GM23338 (cell line): ENCODE results near the gene CDH8. TPM values are rescaled to one million over a fixed set of nuclear protein-coding genes. Genes with fewer than 3 reads are reported as not detected.

Source experiments
- ATAC-seq: fragments of 200-7000 bp; cut with Tn5 transposase; 3 replicates; pipeline ENCODE4 v1.9.1; 2020
- DNase-seq: peaks from one replicate; pipeline ENCODE4 v3.0.0-alpha.2; 2015; ENCODE audit warnings: low spot score
- H2AFZ ChIP-seq: fragments of 200-600 bp; sonication (generic); 2 replicates; pipeline ENCODE4 v1.8.0; 2016; ENCODE audit warnings: antibody characterized with exemption, mild to moderate bottlenecking, moderate library complexity
- H3F3A ChIP-seq: fragments of 200-600 bp; sonication (generic); replicated peaks from 2 replicates; pipeline ENCODE4 v1.8.0; 2017; ENCODE audit warnings: antibody characterized with exemption, mixed run types, low read depth
- H3K27ac ChIP-seq: fragments of 200-600 bp; sonication (generic); 2 replicates; pipeline ENCODE4 v1.6.1; 2016; ENCODE audit warnings: low read depth
- H3K27me3 ChIP-seq: fragments of 200-600 bp; sonication (generic); 2 replicates; pipeline ENCODE4 v1.8.0; 2016; ENCODE audit warnings: mild to moderate bottlenecking, mixed run types, moderate library complexity; ENCODE audit not compliant: insufficient read depth
- H3K36me3 ChIP-seq: fragments of 200-600 bp; sonication (generic); 2 replicates; pipeline ENCODE4 v1.8.0; 2016; ENCODE audit warnings: mild to moderate bottlenecking; ENCODE audit not compliant: insufficient read depth
- H3K4me1 ChIP-seq: fragments of 200-600 bp; sonication (generic); 2 replicates; pipeline ENCODE4 v1.8.0; 2016; ENCODE audit warnings: mild to moderate bottlenecking, moderate library complexity; ENCODE audit not compliant: insufficient read depth
- H3K4me2 ChIP-seq: fragments of 200-600 bp; sonication (generic); 2 replicates; pipeline ENCODE4 v1.7.1; 2017; ENCODE audit warnings: mixed run types
- H3K4me3 ChIP-seq: fragments of 200-600 bp; sonication (generic); 2 replicates; pipeline ENCODE4 v1.6.1; 2016; ENCODE audit warnings: mixed run types
- H3K79me2 ChIP-seq: fragments of 200-600 bp; sonication (generic); replicated peaks from 2 replicates; pipeline ENCODE4 v1.8.0; 2017; ENCODE audit warnings: mild to moderate bottlenecking; ENCODE audit not compliant: insufficient read depth
- H3K9me2 ChIP-seq: fragments of 200-600 bp; sonication (generic); 2 replicates; pipeline ENCODE4 v1.8.0; 2017; ENCODE audit not compliant: insufficient read depth
- H4K20me1 ChIP-seq: fragments of 200-600 bp; sonication (generic); replicated peaks from 2 replicates; pipeline ENCODE4 v1.8.0; 2017; ENCODE audit warnings: mild to moderate bottlenecking; ENCODE audit not compliant: insufficient read depth
- H3K27ac Mint-ChIP-seq: 2 replicates; pipeline ENCODE4 v1.8.0; 2020; ENCODE audit warnings: inconsistent platforms, mild to moderate bottlenecking, moderate library complexity, mixed read lengths
- H3K27me3 Mint-ChIP-seq: 3 replicates; pipeline ENCODE4 v1.8.0; 2022; ENCODE audit warnings: low read depth, mild to moderate bottlenecking, moderate library complexity, mixed read lengths, inconsistent platforms; ENCODE audit not compliant: insufficient read depth, poor library complexity
- H3K36me3 Mint-ChIP-seq: 3 replicates; pipeline ENCODE4 v1.8.0; 2021; ENCODE audit warnings: low read depth, mild to moderate bottlenecking, inconsistent platforms, moderate library complexity, mixed read lengths
- H3K4me1 Mint-ChIP-seq: 3 replicates; pipeline ENCODE4 v1.8.0; 2020; ENCODE audit warnings: mild to moderate bottlenecking, inconsistent platforms, mixed read lengths
- H3K4me3 Mint-ChIP-seq: 3 replicates; pipeline ENCODE4 v1.8.0; 2021; ENCODE audit warnings: moderate library complexity, mild to moderate bottlenecking, inconsistent platforms, mixed read lengths
- H3K9me3 Mint-ChIP-seq: 3 replicates; pipeline ENCODE4 v1.8.0; 2020; ENCODE audit warnings: moderate library complexity, mild to moderate bottlenecking, inconsistent platforms, mixed read lengths
- CREB1 ChIP-seq: fragments of 250-450 bp; sonication (Bioruptor Pico); IDR thresholded peaks from 2 replicates; pipeline ENCODE4 v1.5.0; 2020; ENCODE audit warnings: low read depth, mild to moderate bottlenecking, moderate library complexity
- EZH2 ChIP-seq: fragments of 200-600 bp; sonication (generic); IDR thresholded peaks from one replicate; pipeline ENCODE4 v1.8.0; 2017; ENCODE audit warnings: antibody characterized with exemption, mild to moderate bottlenecking, low read depth; ENCODE audit not compliant: unreplicated experiment
- EZH2phosphoT487 ChIP-seq: fragments of 200-600 bp; sonication (generic); IDR thresholded peaks from one replicate; pipeline ENCODE4 v1.8.1; 2018; ENCODE audit warnings: antibody characterized with exemption; ENCODE audit not compliant: unreplicated experiment
- JUNB ChIP-seq: IDR thresholded peaks from one replicate; pipeline ENCODE4 v1.6.1; 2016; ENCODE audit warnings: antibody characterized with exemption; ENCODE audit not compliant: unreplicated experiment
- NANOG ChIP-seq: IDR thresholded peaks from 2 replicates; pipeline ENCODE4 v1.6.1; 2016; ENCODE audit warnings: antibody characterized with exemption, borderline replicate concordance
- POLR2AphosphoS5 ChIP-seq: IDR thresholded peaks from 2 replicates; pipeline ENCODE4 v1.6.1; 2016; ENCODE audit warnings: antibody characterized with exemption, low read depth
- STAT1 ChIP-seq: IDR thresholded peaks from one replicate; pipeline ENCODE4 v1.6.1; 2016; ENCODE audit warnings: antibody characterized with exemption; ENCODE audit not compliant: unreplicated experiment
- ZNF114 ChIP-seq: fragments of 250-450 bp; sonication (Bioruptor Pico); IDR thresholded peaks from 2 replicates; pipeline ENCODE4 v1.5.0; 2020; ENCODE audit warnings: mild to moderate bottlenecking, moderate library complexity
- ZNF331 ChIP-seq: fragments of 250-450 bp; sonication (Bioruptor Pico); IDR thresholded peaks from 2 replicates; pipeline ENCODE4 v1.5.0; 2020; ENCODE audit warnings: low read depth, mild to moderate bottlenecking, moderate library complexity
- polyA plus RNA-seq: library from polyadenylated mRNA; unstranded; fragments of >200 nt; fragmentation: Nextera tagmentation; extraction: Ambion mirVana; gene quantifications from 2 replicates; pipeline ENCODE4 v1.2.1, GENCODE V29; 2016
- total RNA-seq: library from RNA; depleted of rRNA; stranded (reverse); fragments of >200 nt; shearing (Covaris generic); gene quantifications from 2 replicates; pipeline ENCODE4 v1.2.3, GENCODE V29; 2014
- TF ChIP-seq, protein P1 (sequence below): IDR thresholded peaks from one replicate; pipeline ENCODE4 v1.6.1; 2018; ENCODE audit warnings: antibody characterized with exemption; ENCODE audit not compliant: unreplicated experiment
- TF ChIP-seq, protein P2 (sequence below): fragments of 250-450 bp; sonication (Bioruptor Pico); IDR thresholded peaks from 2 replicates; pipeline ENCODE4 v1.5.0; 2020; ENCODE audit warnings: mild to moderate bottlenecking, moderate library complexity
- TF ChIP-seq, protein P3 (sequence below): IDR thresholded peaks from 2 replicates; pipeline ENCODE4 v1.6.1; 2016; ENCODE audit warnings: antibody characterized with exemption
- TF ChIP-seq, protein P4 (sequence below), 2 experiments: fragments of 200-600 bp in 1 of 2; sonication (generic) in 1 of 2; conservative IDR thresholded peaks; 2 replicates each; pipeline versions ENCODE4 v1.5.1 to v1.6.1; 2016 to 2017; ENCODE audit warnings: antibody characterized with exemption in 2 of 2, low read depth in 2 of 2, mild to moderate bottlenecking in 2 of 2, moderate library complexity in 1 of 2

Gene CDH8
- total and polyA plus RNA-seq, 2 experiments from 2014 or later: 10.2 to 11.7 TPM

DNA sequence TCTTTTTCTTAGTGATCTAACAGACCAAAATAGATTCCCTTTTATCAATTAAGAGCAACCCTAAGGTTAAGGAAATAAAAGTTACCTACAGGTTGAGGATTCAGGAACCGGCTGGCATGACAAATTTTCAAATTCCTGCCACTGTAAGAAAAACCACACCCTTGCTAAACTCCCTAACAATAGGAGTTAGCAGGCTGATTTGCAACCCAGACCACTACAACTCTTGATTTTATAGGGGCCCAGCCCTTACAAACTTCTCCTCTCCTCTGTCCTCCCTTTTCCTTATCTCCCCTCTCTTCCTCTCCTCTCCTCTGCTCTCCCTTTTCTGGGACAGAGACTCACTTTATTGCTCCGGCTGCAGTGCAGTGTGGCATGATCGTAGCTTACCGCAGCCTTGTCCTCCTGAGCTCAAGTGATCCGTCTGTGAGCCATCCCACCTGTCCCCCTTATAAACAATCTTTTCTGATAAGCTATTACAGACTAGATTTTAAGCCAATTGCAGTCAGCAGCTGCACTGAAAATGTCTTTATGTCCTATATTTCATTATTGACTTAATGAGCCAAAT is 418.9 kb downstream of the CDH8 start:
- ATAC-seq (peak; percentile 73), DNase-seq (peak; percentile 23)
- Mint-ChIP-seq H3K36me3 (no peaks in the 10 kb centered on the region), H3K9me3 (no peaks in the 10 kb centered on the region), H3K27me3 (no peaks in the 10 kb centered on the region), H3K27ac (peak overlapping the region; percentile 74), H3K4me3 (no peak overlapping the region), H3K4me1 (peaks cover 10% of the 10 kb centered on the region)
- H4K20me1 ChIP-seq: no peaks in the 10 kb centered on the region
- no peak overlapping the region for H3K27ac ChIP-seq
- no peaks in the 10 kb centered on the region for H3K27me3 ChIP-seq
- H3K4me3 ChIP-seq: no peak overlapping the region
- TF ChIP-seq ZNF114 (CRISPR knock-in tag) (no peak), NANOG (no peak), EZH2phosphoT487 (no peak), POLR2AphosphoS5 (no peak), ZNF331 (CRISPR knock-in tag) (no peak), JUNB (no peak), EZH2 (no peak), STAT1 (no peak), CREB1 (CRISPR knock-in tag) (no peak)
- TF ChIP-seq, protein P1, sequence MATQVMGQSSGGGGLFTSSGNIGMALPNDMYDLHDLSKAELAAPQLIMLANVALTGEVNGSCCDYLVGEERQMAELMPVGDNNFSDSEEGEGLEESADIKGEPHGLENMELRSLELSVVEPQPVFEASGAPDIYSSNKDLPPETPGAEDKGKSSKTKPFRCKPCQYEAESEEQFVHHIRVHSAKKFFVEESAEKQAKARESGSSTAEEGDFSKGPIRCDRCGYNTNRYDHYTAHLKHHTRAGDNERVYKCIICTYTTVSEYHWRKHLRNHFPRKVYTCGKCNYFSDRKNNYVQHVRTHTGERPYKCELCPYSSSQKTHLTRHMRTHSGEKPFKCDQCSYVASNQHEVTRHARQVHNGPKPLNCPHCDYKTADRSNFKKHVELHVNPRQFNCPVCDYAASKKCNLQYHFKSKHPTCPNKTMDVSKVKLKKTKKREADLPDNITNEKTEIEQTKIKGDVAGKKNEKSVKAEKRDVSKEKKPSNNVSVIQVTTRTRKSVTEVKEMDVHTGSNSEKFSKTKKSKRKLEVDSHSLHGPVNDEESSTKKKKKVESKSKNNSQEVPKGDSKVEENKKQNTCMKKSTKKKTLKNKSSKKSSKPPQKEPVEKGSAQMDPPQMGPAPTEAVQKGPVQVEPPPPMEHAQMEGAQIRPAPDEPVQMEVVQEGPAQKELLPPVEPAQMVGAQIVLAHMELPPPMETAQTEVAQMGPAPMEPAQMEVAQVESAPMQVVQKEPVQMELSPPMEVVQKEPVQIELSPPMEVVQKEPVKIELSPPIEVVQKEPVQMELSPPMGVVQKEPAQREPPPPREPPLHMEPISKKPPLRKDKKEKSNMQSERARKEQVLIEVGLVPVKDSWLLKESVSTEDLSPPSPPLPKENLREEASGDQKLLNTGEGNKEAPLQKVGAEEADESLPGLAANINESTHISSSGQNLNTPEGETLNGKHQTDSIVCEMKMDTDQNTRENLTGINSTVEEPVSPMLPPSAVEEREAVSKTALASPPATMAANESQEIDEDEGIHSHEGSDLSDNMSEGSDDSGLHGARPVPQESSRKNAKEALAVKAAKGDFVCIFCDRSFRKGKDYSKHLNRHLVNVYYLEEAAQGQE: no peak
- TF ChIP-seq, protein P2, sequence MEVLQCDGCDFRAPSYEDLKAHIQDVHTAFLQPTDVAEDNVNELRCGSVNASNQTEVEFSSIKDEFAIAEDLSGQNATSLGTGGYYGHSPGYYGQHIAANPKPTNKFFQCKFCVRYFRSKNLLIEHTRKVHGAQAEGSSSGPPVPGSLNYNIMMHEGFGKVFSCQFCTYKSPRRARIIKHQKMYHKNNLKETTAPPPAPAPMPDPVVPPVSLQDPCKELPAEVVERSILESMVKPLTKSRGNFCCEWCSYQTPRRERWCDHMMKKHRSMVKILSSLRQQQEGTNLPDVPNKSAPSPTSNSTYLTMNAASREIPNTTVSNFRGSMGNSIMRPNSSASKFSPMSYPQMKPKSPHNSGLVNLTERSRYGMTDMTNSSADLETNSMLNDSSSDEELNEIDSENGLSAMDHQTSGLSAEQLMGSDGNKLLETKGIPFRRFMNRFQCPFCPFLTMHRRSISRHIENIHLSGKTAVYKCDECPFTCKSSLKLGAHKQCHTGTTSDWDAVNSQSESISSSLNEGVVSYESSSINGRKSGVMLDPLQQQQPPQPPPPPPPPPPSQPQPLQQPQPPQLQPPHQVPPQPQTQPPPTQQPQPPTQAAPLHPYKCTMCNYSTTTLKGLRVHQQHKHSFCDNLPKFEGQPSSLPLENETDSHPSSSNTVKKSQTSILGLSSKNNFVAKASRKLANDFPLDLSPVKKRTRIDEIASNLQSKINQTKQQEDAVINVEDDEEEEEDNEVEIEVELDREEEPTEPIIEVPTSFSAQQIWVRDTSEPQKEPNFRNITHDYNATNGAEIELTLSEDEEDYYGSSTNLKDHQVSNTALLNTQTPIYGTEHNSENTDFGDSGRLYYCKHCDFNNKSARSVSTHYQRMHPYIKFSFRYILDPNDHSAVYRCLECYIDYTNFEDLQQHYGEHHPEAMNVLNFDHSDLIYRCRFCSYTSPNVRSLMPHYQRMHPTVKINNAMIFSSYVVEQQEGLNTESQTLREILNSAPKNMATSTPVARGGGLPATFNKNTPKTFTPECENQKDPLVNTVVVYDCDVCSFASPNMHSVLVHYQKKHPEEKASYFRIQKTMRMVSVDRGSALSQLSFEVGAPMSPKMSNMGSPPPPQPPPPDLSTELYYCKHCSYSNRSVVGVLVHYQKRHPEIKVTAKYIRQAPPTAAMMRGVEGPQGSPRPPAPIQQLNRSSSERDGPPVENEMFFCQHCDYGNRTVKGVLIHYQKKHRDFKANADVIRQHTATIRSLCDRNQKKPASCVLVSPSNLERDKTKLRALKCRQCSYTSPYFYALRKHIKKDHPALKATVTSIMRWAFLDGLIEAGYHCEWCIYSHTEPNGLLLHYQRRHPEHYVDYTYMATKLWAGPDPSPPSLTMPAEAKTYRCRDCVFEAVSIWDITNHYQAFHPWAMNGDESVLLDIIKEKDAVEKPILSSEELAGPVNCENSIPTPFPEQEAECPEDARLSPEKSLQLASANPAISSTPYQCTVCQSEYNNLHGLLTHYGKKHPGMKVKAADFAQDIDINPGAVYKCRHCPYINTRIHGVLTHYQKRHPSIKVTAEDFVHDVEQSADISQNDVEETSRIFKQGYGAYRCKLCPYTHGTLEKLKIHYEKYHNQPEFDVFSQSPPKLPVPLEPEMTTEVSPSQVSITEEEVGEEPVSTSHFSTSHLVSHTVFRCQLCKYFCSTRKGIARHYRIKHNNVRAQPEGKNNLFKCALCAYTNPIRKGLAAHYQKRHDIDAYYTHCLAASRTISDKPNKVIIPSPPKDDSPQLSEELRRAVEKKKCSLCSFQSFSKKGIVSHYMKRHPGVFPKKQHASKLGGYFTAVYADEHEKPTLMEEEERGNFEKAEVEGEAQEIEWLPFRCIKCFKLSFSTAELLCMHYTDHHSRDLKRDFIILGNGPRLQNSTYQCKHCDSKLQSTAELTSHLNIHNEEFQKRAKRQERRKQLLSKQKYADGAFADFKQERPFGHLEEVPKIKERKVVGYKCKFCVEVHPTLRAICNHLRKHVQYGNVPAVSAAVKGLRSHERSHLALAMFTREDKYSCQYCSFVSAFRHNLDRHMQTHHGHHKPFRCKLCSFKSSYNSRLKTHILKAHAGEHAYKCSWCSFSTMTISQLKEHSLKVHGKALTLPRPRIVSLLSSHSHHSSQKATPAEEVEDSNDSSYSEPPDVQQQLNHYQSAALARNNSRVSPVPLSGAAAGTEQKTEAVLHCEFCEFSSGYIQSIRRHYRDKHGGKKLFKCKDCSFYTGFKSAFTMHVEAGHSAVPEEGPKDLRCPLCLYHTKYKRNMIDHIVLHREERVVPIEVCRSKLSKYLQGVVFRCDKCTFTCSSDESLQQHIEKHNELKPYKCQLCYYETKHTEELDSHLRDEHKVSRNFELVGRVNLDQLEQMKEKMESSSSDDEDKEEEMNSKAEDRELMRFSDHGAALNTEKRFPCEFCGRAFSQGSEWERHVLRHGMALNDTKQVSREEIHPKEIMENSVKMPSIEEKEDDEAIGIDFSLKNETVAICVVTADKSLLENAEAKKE: no peak
- TF ChIP-seq, protein P3, sequence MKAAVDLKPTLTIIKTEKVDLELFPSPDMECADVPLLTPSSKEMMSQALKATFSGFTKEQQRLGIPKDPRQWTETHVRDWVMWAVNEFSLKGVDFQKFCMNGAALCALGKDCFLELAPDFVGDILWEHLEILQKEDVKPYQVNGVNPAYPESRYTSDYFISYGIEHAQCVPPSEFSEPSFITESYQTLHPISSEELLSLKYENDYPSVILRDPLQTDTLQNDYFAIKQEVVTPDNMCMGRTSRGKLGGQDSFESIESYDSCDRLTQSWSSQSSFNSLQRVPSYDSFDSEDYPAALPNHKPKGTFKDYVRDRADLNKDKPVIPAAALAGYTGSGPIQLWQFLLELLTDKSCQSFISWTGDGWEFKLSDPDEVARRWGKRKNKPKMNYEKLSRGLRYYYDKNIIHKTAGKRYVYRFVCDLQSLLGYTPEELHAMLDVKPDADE: no peak
- TF ChIP-seq, protein P4, sequence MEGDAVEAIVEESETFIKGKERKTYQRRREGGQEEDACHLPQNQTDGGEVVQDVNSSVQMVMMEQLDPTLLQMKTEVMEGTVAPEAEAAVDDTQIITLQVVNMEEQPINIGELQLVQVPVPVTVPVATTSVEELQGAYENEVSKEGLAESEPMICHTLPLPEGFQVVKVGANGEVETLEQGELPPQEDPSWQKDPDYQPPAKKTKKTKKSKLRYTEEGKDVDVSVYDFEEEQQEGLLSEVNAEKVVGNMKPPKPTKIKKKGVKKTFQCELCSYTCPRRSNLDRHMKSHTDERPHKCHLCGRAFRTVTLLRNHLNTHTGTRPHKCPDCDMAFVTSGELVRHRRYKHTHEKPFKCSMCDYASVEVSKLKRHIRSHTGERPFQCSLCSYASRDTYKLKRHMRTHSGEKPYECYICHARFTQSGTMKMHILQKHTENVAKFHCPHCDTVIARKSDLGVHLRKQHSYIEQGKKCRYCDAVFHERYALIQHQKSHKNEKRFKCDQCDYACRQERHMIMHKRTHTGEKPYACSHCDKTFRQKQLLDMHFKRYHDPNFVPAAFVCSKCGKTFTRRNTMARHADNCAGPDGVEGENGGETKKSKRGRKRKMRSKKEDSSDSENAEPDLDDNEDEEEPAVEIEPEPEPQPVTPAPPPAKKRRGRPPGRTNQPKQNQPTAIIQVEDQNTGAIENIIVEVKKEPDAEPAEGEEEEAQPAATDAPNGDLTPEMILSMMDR (conservative IDR thresholded peaks at IDR 0.05; ENCODE audit: low read depth in 2 of 2): no peak
- H3K4me1 ChIP-seq: peaks cover 13% of the 10 kb centered on the region
- no peaks in the 10 kb centered on the region for H3K9me2 ChIP-seq
- no peaks in the 10 kb centered on the region for H3K36me3 ChIP-seq
- no peaks in the 10 kb centered on the region for H3F3A ChIP-seq
- peak overlapping the region; percentile 30; the same call in 1 of the 2 replicates for H3K4me2 ChIP-seq
- H2AFZ ChIP-seq: no peak overlapping the region
- H3K79me2 ChIP-seq: no peaks in the 10 kb centered on the region
